ENCODE measurements around the gene LRRC7. TPM values are rescaled to one million over a fixed set of nuclear protein-coding genes. Genes with fewer than 3 reads are reported as not detected.

Gene LRRC7
- total and polyA plus RNA-seq, 8 donors, result 0.12 to 2.2 (median 0.90) TPM

- H3K27me3 ChIP-seq, result no peaks in the 10 kb centered on the region
- 50 to 67% methylated on average over 3 of the region's 3 CpGs for WGBS, 2 donors
- H3K36me3 ChIP-seq, result no peaks in the 10 kb centered on the region
- H3K4me3 ChIP-seq, result no peak overlapping the region
- intact Hi-C loops (cut with DNase I), result no loop called here
- TF ChIP-seq CTCF (IDR thresholded peaks at IDR 0.05), result no peak
- H3K4me1 ChIP-seq, result no peaks in the 10 kb centered on the region
- DNase-seq (no peak), FAIRE-seq (no peak), ATAC-seq (no peak)
- no peak overlapping the region for H3K27ac ChIP-seq
- no peaks in the 10 kb centered on the region for H3K9me3 ChIP-seq
Measured at GRCh38 chr1:69691179-69691578, 123.5 kb downstream of the LRRC7 start.

- no peaks in the 10 kb centered on the region for H3K36me3 ChIP-seq
- intact Hi-C loops (cut with DNase I), result no loop called here
Measured at GRCh38 chr1:69693921-69694675, 126.4 kb downstream of the LRRC7 start.

GRCh38 chr1:69697340-69697739 lies 129.6 kb downstream of the LRRC7 start:
- intact Hi-C loops (cut with DNase I), result no loop called here
- Histone ChIP-seq H3K4me1 (no peaks in the 10 kb centered on the region), H3K27ac (no peak overlapping the region), H3K36me3 (no peaks in the 10 kb centered on the region), H3K4me3 (no peak overlapping the region), H3K9me3 (no peaks in the 10 kb centered on the region), H3K27me3 (no peaks in the 10 kb centered on the region)
- ATAC-seq (no peak), DNase-seq (no peak), FAIRE-seq (no peak)
- WGBS, 2 donors, result 85 to 93% methylated on average over 2 of the region's 2 CpGs
- no peak for TF ChIP-seq CTCF (IDR thresholded peaks at IDR 0.05)

More at GRCh38 chr1:69693921-69694675, 126.4 kb downstream of the LRRC7 start:
- no peaks in the 10 kb centered on the region for H3K27me3 ChIP-seq
- H3K9me3 ChIP-seq, result no peaks in the 10 kb centered on the region
- no peak for DNase-seq
- no peaks in the 10 kb centered on the region for H3K4me1 ChIP-seq
- H3K27ac ChIP-seq, result no peak overlapping the region
- TF ChIP-seq CTCF (IDR thresholded peaks at IDR 0.05), result no peak
- FAIRE-seq, result no peak
- no peak overlapping the region for H3K4me3 ChIP-seq
- ATAC-seq, result no peak

GRCh38 chr1:69700770-69701169 lies 133.0 kb downstream of the LRRC7 start:
- WGBS, 2 donors, result 43 to 46% methylated on average over 2 of the region's 2 CpGs
- no peak for FAIRE-seq
- H3K27ac ChIP-seq, result no peak overlapping the region
- no peaks in the 10 kb centered on the region for H3K4me1 ChIP-seq
- TF ChIP-seq CTCF (IDR thresholded peaks at IDR 0.05), result no peak
- ATAC-seq, result peak in 1 of 4 donors; percentile 56
- H3K4me3 ChIP-seq, result no peak overlapping the region
- peak in 1 of 6 donors; percentile 4 for DNase-seq
- H3K27me3 ChIP-seq, result no peaks in the 10 kb centered on the region
- H3K36me3 ChIP-seq, result no peaks in the 10 kb centered on the region
- no peaks in the 10 kb centered on the region for H3K9me3 ChIP-seq
- intact Hi-C loops (cut with DNase I), result no loop called here

GRCh38 chr1:69702085-69702484 lies 134.4 kb downstream of the LRRC7 start:
- no peak overlapping the region for H3K27ac ChIP-seq
- DNase-seq (no peak), FAIRE-seq (no peak), ATAC-seq (no peak)
- no peaks in the 10 kb centered on the region for H3K36me3 ChIP-seq
- H3K4me3 ChIP-seq, result no peak overlapping the region
- no peaks in the 10 kb centered on the region for H3K9me3 ChIP-seq
- no peak for TF ChIP-seq CTCF (IDR thresholded peaks at IDR 0.05)
- no peaks in the 10 kb centered on the region for H3K4me1 ChIP-seq
- H3K27me3 ChIP-seq, result no peaks in the 10 kb centered on the region
- intact Hi-C loops (cut with DNase I), result no loop called here
- 41 to 45% methylated on average over 4 of the region's 4 CpGs for WGBS, 2 donors

Data from pancreas (tissue), 10 donors.